Measurements from ENCODE around the gene NWD2.
A peak's percentile ranks its signal among the peaks of the same experiment; 100 is the strongest.

The NWD2 gene

GRCh38 chr4:37279894-37280592 lies 35.5 kb downstream of the NWD2 start:
- no peak for FAIRE-seq

GRCh38 chr4:37299468-37299867 lies 54.9 kb downstream of the NWD2 start:
- no peak for FAIRE-seq

- FAIRE-seq, result no peak
Observed at GRCh38 chr4:37304612-37305011, 60.1 kb downstream of the NWD2 start.

- no peak for FAIRE-seq
Observed at GRCh38 chr4:37305984-37306383, 61.4 kb downstream of the NWD2 start.

GRCh38 chr4:37317104-37317643 lies 72.6 kb downstream of the NWD2 start:
- no peak for FAIRE-seq

GRCh38 chr4:37320513-37321235 lies 76.1 kb downstream of the NWD2 start:
- FAIRE-seq, result no peak

- FAIRE-seq, result no peak
Observed at GRCh38 chr4:37322122-37322521, 77.6 kb downstream of the NWD2 start.

- FAIRE-seq, result no peak
Observed at GRCh38 chr4:37324546-37324945, 80.0 kb downstream of the NWD2 start.

GRCh38 chr4:37326852-37327251 lies 82.3 kb downstream of the NWD2 start:
- FAIRE-seq, result no peak

GRCh38 chr4:37338972-37339371 lies 94.4 kb downstream of the NWD2 start:
- no peak for FAIRE-seq

- FAIRE-seq, result no peak
Observed at GRCh38 chr4:37358748-37359147, 114.2 kb downstream of the NWD2 start.

GRCh38 chr4:37359261-37359660 lies 114.7 kb downstream of the NWD2 start:
- FAIRE-seq, result no peak

- FAIRE-seq, result no peak
Observed at GRCh38 chr4:37365888-37366287, 121.3 kb downstream of the NWD2 start.

GRCh38 chr4:37367901-37368300 lies 123.4 kb downstream of the NWD2 start:
- FAIRE-seq, result no peak

- FAIRE-seq, result no peak
Observed at GRCh38 chr4:37370052-37370451, 125.5 kb downstream of the NWD2 start.

- FAIRE-seq, result no peak
Observed at GRCh38 chr4:37381040-37381668, 136.6 kb downstream of the NWD2 start.

- FAIRE-seq, result peak; percentile 55
Observed at GRCh38 chr4:37383579-37384229, 139.2 kb downstream of the NWD2 start.

- FAIRE-seq, result no peak
Observed at GRCh38 chr4:37385424-37385823, 140.9 kb downstream of the NWD2 start.

GRCh38 chr4:37388681-37389365 lies 144.3 kb downstream of the NWD2 start:
- FAIRE-seq, result no peak

- FAIRE-seq, result no peak
Observed at GRCh38 chr4:37389366-37389765, 144.8 kb downstream of the NWD2 start.

- FAIRE-seq, result peak; percentile 98
Observed at GRCh38 chr4:37389967-37390580, 145.5 kb downstream of the NWD2 start.

All from islet of Langerhans (tissue), 1 donor.